Nephron progenitor cell (in vitro differentiated cells): Measurements from ENCODE around the gene SLC44A1.
"Not testable (repeated sequence)": the region's sequence is repeated elsewhere in the genome, so short reads cannot be mapped to it uniquely, and the experiment has no call there.

Experiments
- DNase-seq: peaks from one replicate; pipeline ENCODE4 v3.0.0; 2021
- H3K27ac Mint-ChIP-seq: 2 replicates; pipeline ENCODE4 v1.8.0; 2021; ENCODE audit warnings: mild to moderate bottlenecking, moderate library complexity, mixed read lengths
- H3K27me3 Mint-ChIP-seq: 2 replicates; pipeline ENCODE4 v1.8.0; 2021; ENCODE audit warnings: mild to moderate bottlenecking, low read depth, mixed read lengths; ENCODE audit not compliant: poor library complexity
- H3K36me3 Mint-ChIP-seq: 2 replicates; pipeline ENCODE4 v1.8.0; 2021; ENCODE audit warnings: low read depth, mixed read lengths
- H3K4me1 Mint-ChIP-seq: 2 replicates; pipeline ENCODE4 v1.8.0; 2021; ENCODE audit warnings: mixed read lengths
- H3K4me3 Mint-ChIP-seq: 2 replicates; pipeline ENCODE4 v1.8.0; 2021; ENCODE audit warnings: mild to moderate bottlenecking, moderate library complexity, mixed read lengths
- H3K9me3 Mint-ChIP-seq: 2 replicates; pipeline ENCODE4 v1.8.0; 2021; ENCODE audit warnings: mild to moderate bottlenecking, moderate library complexity, mixed read lengths
- CTCF ChIP-seq: fragments of 200-600 bp; sonication (generic); IDR thresholded peaks from 2 replicates; pipeline ENCODE4 v1.5.0; 2021; ENCODE audit warnings: antibody characterized with exemption

Gene SLC44A1

GRCh38 chr9:105248691-105249090 is 4.2 kb downstream of the SLC44A1 start:
- peaks cover 73% of the 10 kb centered on the region for H3K4me1 Mint-ChIP-seq
- TF ChIP-seq CTCF, result no peak

GRCh38 chr9:105251133-105251532 is 6.7 kb downstream of the SLC44A1 start:
- Mint-ChIP-seq H3K27ac (peak overlapping the region; percentile 61), H3K9me3 (no peaks in the 10 kb centered on the region), H3K27me3 (peaks cover 2% of the 10 kb centered on the region), H3K36me3 (no peaks in the 10 kb centered on the region), H3K4me3 (no peak overlapping the region), H3K4me1 (peaks cover 75% of the 10 kb centered on the region)
- no peak for TF ChIP-seq CTCF
- DNase-seq, result no peak

More at GRCh38 chr9:105248691-105249090, 4.2 kb downstream of the SLC44A1 start:
- Mint-ChIP-seq H3K4me3 (peak overlapping the region; percentile 39), H3K27ac (no peak overlapping the region), H3K27me3 (peaks cover 2% of the 10 kb centered on the region), H3K36me3 (no peaks in the 10 kb centered on the region), H3K9me3 (no peaks in the 10 kb centered on the region)
- no peak for DNase-seq

- Mint-ChIP-seq H3K27me3 (peaks cover 2% of the 10 kb centered on the region), H3K9me3 (no peaks in the 10 kb centered on the region), H3K4me1 (peaks cover 68% of the 10 kb centered on the region), H3K27ac (peak overlapping the region; percentile 70), H3K36me3 (no peaks in the 10 kb centered on the region), H3K4me3 (no peak overlapping the region)
- no peak for DNase-seq
- TF ChIP-seq CTCF, result no peak
Observed at GRCh38 chr9:105251733-105252404, 7.4 kb downstream of the SLC44A1 start.

GRCh38 chr9:105252405-105252756 is 7.9 kb downstream of the SLC44A1 start:
- Mint-ChIP-seq H3K4me3 (peak overlapping the region; percentile 28), H3K27ac (peak overlapping the region; percentile 70), H3K36me3 (no peaks in the 10 kb centered on the region), H3K27me3 (peaks cover 2% of the 10 kb centered on the region), H3K4me1 (peaks cover 66% of the 10 kb centered on the region), H3K9me3 (no peaks in the 10 kb centered on the region)
- TF ChIP-seq CTCF, result no peak
- no peak for DNase-seq

- Mint-ChIP-seq H3K27ac (peak overlapping the region; percentile 85), H3K4me3 (no peak overlapping the region), H3K4me1 (peaks cover 68% of the 10 kb centered on the region), H3K27me3 (peaks cover 2% of the 10 kb centered on the region), H3K36me3 (no peaks in the 10 kb centered on the region), H3K9me3 (no peaks in the 10 kb centered on the region)
- DNase-seq, result no peak
- TF ChIP-seq CTCF, result no peak
Observed at GRCh38 chr9:105254226-105254625, 9.8 kb downstream of the SLC44A1 start.

GRCh38 chr9:105255421-105255820 is 11.0 kb downstream of the SLC44A1 start:
- H3K9me3 Mint-ChIP-seq, result no peaks in the 10 kb centered on the region
- peaks cover 2% of the 10 kb centered on the region for H3K27me3 Mint-ChIP-seq
- H3K27ac Mint-ChIP-seq, result no peak overlapping the region
- no peak for TF ChIP-seq CTCF
- peaks cover 78% of the 10 kb centered on the region for H3K4me1 Mint-ChIP-seq
- no peak for DNase-seq
- H3K4me3 Mint-ChIP-seq, result no peak overlapping the region
- no peaks in the 10 kb centered on the region for H3K36me3 Mint-ChIP-seq

GRCh38 chr9:105256569-105256968 is 12.1 kb downstream of the SLC44A1 start:
- not testable (repeated sequence) for H3K9me3 Mint-ChIP-seq

More at GRCh38 chr9:105256569-105256968, 12.1 kb downstream of the SLC44A1 start:
- H3K4me1 Mint-ChIP-seq, result peaks cover 77% of the 10 kb centered on the region
- H3K36me3 Mint-ChIP-seq, H3K27me3 Mint-ChIP-seq, H3K27ac Mint-ChIP-seq, DNase-seq, H3K4me3 Mint-ChIP-seq: not testable (repeated sequence)
